Retinal pigment epithelial cell (primary cell): ENCODE data around the gene VWA5A.
"Not testable (repeated sequence)": the region's sequence is repeated elsewhere in the genome, so short reads cannot be mapped to it uniquely, and the experiment has no call there.

Experiments used
- DNase-seq: peaks from one replicate; pipeline ENCODE4 v3.0.0-alpha.2; 2010; ENCODE audit warnings: low read depth
- H3K4me3 ChIP-seq: 2 replicates; pipeline ENCODE4 v1.5.1; 2011; ENCODE audit warnings: mild to moderate bottlenecking, low read length, control low read depth, moderate library complexity
- TF ChIP-seq, protein P1 (sequence below): conservative IDR thresholded peaks from 2 replicates; pipeline ENCODE4 v1.5.1; 2011; ENCODE audit warnings: low read depth, low read length, control low read depth, inconsistent platforms

VWA5A gene

DNA sequence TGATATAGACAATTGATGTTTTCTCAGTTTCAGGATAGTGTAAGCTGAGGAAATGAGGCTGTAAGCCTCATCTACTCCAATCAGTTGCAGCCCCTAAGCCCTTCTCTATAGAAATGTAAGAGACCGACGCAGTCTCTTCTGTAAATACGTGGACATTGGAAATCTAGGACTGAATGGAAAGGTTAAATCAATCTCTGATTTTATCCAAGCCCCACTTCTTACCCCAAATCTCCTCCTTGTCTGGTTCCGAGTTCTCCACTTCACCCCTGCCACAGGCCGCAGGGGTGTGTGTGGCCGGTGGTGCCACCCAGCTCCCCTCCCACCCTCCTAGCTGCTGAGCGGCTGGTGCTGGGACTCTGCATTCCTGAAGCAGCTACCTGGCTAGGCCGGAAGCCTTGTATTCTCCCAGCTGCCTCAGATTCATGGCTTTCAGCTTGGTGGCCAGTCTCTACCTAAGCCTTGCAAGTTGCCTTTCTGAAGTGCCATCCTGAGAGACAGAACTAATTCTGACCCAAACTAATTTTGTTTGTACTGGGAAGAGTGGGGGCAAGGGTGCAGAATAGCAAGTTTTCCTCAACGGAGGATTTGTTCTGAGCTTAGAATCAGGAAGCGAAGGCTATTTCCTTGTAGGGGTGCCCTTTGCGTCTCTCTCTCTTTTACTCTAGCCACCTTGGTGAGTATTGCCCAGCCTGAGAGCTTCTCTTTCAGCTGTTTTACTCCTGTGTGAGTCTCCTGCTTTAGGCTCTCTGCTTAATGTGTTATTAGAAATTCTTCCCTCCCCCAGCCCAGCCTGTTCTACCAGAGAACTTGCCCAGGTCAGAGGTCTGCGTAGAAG lies 749 bp downstream of the VWA5A start:
- DNase-seq = no peak
- TF ChIP-seq, protein P1, sequence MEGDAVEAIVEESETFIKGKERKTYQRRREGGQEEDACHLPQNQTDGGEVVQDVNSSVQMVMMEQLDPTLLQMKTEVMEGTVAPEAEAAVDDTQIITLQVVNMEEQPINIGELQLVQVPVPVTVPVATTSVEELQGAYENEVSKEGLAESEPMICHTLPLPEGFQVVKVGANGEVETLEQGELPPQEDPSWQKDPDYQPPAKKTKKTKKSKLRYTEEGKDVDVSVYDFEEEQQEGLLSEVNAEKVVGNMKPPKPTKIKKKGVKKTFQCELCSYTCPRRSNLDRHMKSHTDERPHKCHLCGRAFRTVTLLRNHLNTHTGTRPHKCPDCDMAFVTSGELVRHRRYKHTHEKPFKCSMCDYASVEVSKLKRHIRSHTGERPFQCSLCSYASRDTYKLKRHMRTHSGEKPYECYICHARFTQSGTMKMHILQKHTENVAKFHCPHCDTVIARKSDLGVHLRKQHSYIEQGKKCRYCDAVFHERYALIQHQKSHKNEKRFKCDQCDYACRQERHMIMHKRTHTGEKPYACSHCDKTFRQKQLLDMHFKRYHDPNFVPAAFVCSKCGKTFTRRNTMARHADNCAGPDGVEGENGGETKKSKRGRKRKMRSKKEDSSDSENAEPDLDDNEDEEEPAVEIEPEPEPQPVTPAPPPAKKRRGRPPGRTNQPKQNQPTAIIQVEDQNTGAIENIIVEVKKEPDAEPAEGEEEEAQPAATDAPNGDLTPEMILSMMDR = no peak
- H3K4me3 ChIP-seq = peak overlapping the region; percentile 61

- TF ChIP-seq, protein P1 = no peak
- H3K4me3 ChIP-seq = no peak overlapping the region
- DNase-seq = no peak
Observed at GRCh38 chr11:124119103-124119502, 3.9 kb downstream of the VWA5A start.

- TF ChIP-seq, protein P1 = no peak
- no peak for DNase-seq
- no peak overlapping the region for H3K4me3 ChIP-seq
Observed at GRCh38 chr11:124120891-124121290, 5.6 kb downstream of the VWA5A start.

GRCh38 chr11:124122123-124122522 lies 6.9 kb downstream of the VWA5A start:
- DNase-seq = no peak
- H3K4me3 ChIP-seq = no peak overlapping the region
- TF ChIP-seq, protein P1 = no peak

GRCh38 chr11:124123622-124124021 lies 8.4 kb downstream of the VWA5A start:
- TF ChIP-seq, protein P1 = peak; percentile 19
- no peak overlapping the region for H3K4me3 ChIP-seq
- DNase-seq = no peak

DNA sequence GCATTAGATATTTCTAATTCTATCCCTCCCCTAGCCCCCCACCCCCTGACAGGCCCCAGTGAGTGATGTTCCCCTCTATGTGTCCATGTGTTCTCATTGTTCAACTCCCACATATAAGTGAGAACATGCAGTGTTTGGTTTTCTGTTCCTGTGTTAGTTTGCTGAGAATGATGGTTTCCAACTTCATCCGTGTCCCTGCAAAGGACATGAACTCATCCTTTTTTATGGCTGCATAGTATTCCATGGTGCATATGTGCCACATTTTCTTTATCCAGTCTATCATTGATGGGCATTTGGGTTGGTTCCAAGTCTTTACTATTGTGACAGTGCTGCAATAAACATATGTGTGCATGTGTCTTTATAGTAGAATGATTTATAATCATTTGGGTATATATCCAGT lies 11.9 kb downstream of the VWA5A start:
- H3K4me3 ChIP-seq, DNase-seq: not testable (repeated sequence)

GRCh38 chr11:124143034-124143433 lies 27.8 kb downstream of the VWA5A start:
- H3K4me3 ChIP-seq = no peak overlapping the region
- no peak for DNase-seq
- TF ChIP-seq, protein P1 = no peak
